ENCODE results near the gene EEA1. TPM values are rescaled to one million over a fixed set of nuclear protein-coding genes. Genes with fewer than 3 reads are reported as not detected.

The EEA1 gene
- total and polyA plus RNA-seq, 12 donors = 2.5 to 36.9 (median 21.4) TPM

- Histone ChIP-seq H3K27me3 (no peaks in the 10 kb centered on the region), H3K36me3 (replicated peaks in 1 of 2) (no peaks in the 10 kb centered on the region), H3K4me1 (replicated peaks in 1 of 2) (peaks cover 0 to 4% of the 10 kb centered on the region in 2 donors), H3K4me3 (no peak overlapping the region), H3K27ac (no peak overlapping the region), H3K9me3 (replicated peaks in 1 of 3) (no peaks in the 10 kb centered on the region)
- TF ChIP-seq POLR2A (IDR thresholded peaks at IDR 0.05) (no peak), CTCF (IDR thresholded peaks at IDR 0.05) (no peak)
- WGBS, 4 donors = 86 to 91% (median 88%) methylated on average over 5 of the region's 5 CpGs
- intact Hi-C loops (cut with DNase I) = no loop called here
- no peak for DNase-seq
Measured at GRCh38 chr12:92730758-92731157, 198.3 kb downstream of the EEA1 start.

GRCh38 chr12:92729773-92730305 lies 199.3 kb downstream of the EEA1 start:
- Histone ChIP-seq H3K27ac (no peak overlapping the region), H3K4me1 (replicated peaks in 1 of 2) (no peaks in the 10 kb centered on the region)
- TF ChIP-seq CTCF (IDR thresholded peaks at IDR 0.05) (no peak), POLR2A (IDR thresholded peaks at IDR 0.05) (no peak)

GRCh38 chr12:92726850-92727249 lies 202.2 kb downstream of the EEA1 start:
- WGBS, 4 donors = 80 to 95% (median 91%) methylated on average over 4 of the region's 4 CpGs
- H3K36me3 ChIP-seq (replicated peaks in 1 of 2) = no peaks in the 10 kb centered on the region
- H3K4me1 ChIP-seq (replicated peaks in 1 of 2) = no peaks in the 10 kb centered on the region
- no peak for TF ChIP-seq CTCF (IDR thresholded peaks at IDR 0.05)
- TF ChIP-seq POLR2A (IDR thresholded peaks at IDR 0.05) = no peak
- H3K9me3 ChIP-seq (replicated peaks in 1 of 3) = no peaks in the 10 kb centered on the region
- H3K27me3 ChIP-seq = no peaks in the 10 kb centered on the region
- intact Hi-C loops (cut with DNase I) = no loop called here
- H3K4me3 ChIP-seq = no peak overlapping the region
- no peak overlapping the region for H3K27ac ChIP-seq
- no peak for DNase-seq

More at GRCh38 chr12:92729773-92730305, 199.3 kb downstream of the EEA1 start:
- intact Hi-C loops (cut with DNase I) = no loop called here
- Histone ChIP-seq H3K9me3 (replicated peaks in 1 of 3) (no peaks in the 10 kb centered on the region), H3K36me3 (replicated peaks in 1 of 2) (no peaks in the 10 kb centered on the region), H3K4me3 (no peak overlapping the region), H3K27me3 (no peaks in the 10 kb centered on the region)
- DNase-seq = no peak
- 38 to 55% (median 47%) methylated on average over 1 of the region's 1 CpG for WGBS, 4 donors

- no peak for DNase-seq
- WGBS, 4 donors = 74 to 82% (median 77%) methylated on average over 3 of the region's 3 CpGs
- TF ChIP-seq CTCF (IDR thresholded peaks at IDR 0.05) = no peak
- TF ChIP-seq POLR2A (IDR thresholded peaks at IDR 0.05) = no peak
- Histone ChIP-seq H3K9me3 (replicated peaks in 1 of 3) (no peaks in the 10 kb centered on the region), H3K27ac (no peak overlapping the region), H3K4me3 (no peak overlapping the region), H3K27me3 (no peaks in the 10 kb centered on the region), H3K4me1 (replicated peaks in 1 of 2) (peaks cover 8 to 14% of the 10 kb centered on the region in 2 donors), H3K36me3 (replicated peaks in 1 of 2) (no peaks in the 10 kb centered on the region)
- intact Hi-C loops (cut with DNase I) = no loop called here
Measured at GRCh38 chr12:92722897-92723296, 206.2 kb downstream of the EEA1 start.
